Thyroid gland (tissue), 4 donors: Measurements from ENCODE around the gene POLE4. TPM values are rescaled to one million over a fixed set of nuclear protein-coding genes. Genes with fewer than 3 reads are reported as not detected.

ENCODE experiments used
- DNase-seq, 2 donors: peaks; one replicate each; pipeline ENCODE4 v3.0.0-alpha.2; 2019
- H3K27ac ChIP-seq, 3 donors: fragments of 200-600 bp; sonication (generic); 1 replicate in 2 of 3; 2 replicates in 1 of 3; pipeline ENCODE4 v1.5.1; 2016 to 2019; ENCODE audit warnings: mild to moderate bottlenecking in 1 of 3, moderate library complexity in 1 of 3
- H3K27me3 ChIP-seq: fragments of 200-600 bp; sonication (generic); one replicate; pipeline ENCODE4 v1.5.1; 2019
- H3K36me3 ChIP-seq, 2 donors: fragments of 200-600 bp; sonication (generic); one replicate each; pipeline ENCODE4 v1.5.1; 2016 to 2019
- H3K4me1 ChIP-seq, 2 donors: fragments of 200-600 bp; sonication (generic); one replicate each; pipeline ENCODE4 v1.5.1; 2017 to 2019
- H3K4me3 ChIP-seq, 3 donors: fragments of 200-600 bp; sonication (generic); replicated peaks in 1 of 3; 1 replicate in 2 of 3; 2 replicates in 1 of 3; pipeline ENCODE4 v1.5.1; 2016; ENCODE audit warnings: mild to moderate bottlenecking in 1 of 3
- H3K9me3 ChIP-seq: fragments of 200-600 bp; sonication (generic); one replicate; pipeline ENCODE4 v1.5.1; 2017
- CTCF ChIP-seq, 6 experiments: fragments of 200-600 bp in 3 of 6; fragments of 450-650 bp in 3 of 6; sonication (generic) in 3 of 6; IDR thresholded peaks; one replicate each; pipeline ENCODE4 v1.5.1; 2016 to 2019; ENCODE audit warnings: antibody characterized with exemption in 6 of 6, mild to moderate bottlenecking in 2 of 6, inconsistent platforms in 1 of 6, moderate library complexity in 1 of 6
- POLR2A ChIP-seq, 2 donors: fragments of 450-650 bp; IDR thresholded peaks; one replicate each; pipeline ENCODE4 v1.6.1; 2017; ENCODE audit warnings: antibody characterized with exemption in 2 of 2, mild to moderate bottlenecking in 2 of 2, moderate library complexity in 1 of 2
- WGBS, 2 donors: methylation state at CpG; one replicate each; pipeline ENCODE4 v1.1.5; 2017; 5-methylcytosine and 5-hydroxymethylcytosine counted together
- intact Hi-C: fragments of 100-400 bp; cut with DNase I; formaldehyde crosslinking; loops from one replicate; pipeline ENCODE4 v1.15.1; 2023
- total RNA-seq, 4 donors: library from RNA; depleted of rRNA; stranded (reverse); fragments of >200 nt; gene quantifications; one replicate each; pipeline ENCODE4 v1.2.3, GENCODE V29; 2016

The POLE4 gene
- total RNA-seq, 4 donors from 2014 or later, result 18.1 to 37.6 (median 26.6) TPM

DNA sequence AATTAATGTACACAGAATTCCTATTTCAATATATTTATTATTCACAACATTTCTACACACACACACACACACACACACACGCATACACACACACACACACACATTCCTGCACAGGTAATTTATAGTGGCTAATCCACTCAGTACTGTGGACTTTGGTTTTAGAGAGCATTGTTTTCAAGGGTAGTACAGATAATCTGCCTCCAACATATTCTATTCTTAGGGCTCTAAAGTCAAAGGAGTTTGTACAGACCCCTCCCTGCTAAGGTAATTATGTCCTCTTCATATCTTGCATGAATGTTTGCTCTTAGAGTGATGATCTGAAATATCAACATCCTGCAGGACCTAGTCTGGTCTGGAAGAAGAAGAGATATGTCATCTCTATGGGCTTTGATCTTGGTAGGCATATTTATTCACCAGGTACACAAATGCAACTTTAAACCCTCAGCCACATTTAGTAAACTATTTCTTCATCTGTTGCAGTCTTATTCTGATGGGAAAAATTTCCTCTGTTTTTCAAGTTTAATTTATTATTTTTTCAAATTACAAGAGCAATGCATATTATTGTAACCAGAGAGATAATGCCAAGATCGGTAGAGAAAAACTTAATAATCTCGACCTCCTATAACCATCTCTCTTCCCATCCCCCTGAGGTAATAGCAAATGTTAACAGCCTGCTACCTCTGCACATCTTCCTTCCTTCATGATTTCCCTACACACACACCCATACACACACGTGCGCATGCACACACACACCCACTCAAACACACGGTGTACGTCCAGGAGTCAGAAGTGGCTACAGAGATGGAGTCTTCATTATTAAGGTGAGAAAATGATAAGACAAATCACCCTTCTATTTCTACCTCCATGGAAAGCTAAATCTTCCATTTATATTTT lies 18.3 kb upstream of the POLE4 start:
- Histone ChIP-seq H3K9me3 (no peaks in the 10 kb centered on the region), H3K27me3 (no peaks in the 10 kb centered on the region), H3K36me3 (no peaks in the 10 kb centered on the region), H3K4me1 (no peaks in the 10 kb centered on the region), H3K4me3 (no peak overlapping the region), H3K27ac (no peak overlapping the region)
- no peak for DNase-seq
- 87 to 94% methylated on average over 7 of the region's 7 CpGs for WGBS, 2 donors
- intact Hi-C loops, result no loop called here
- TF ChIP-seq POLR2A (IDR thresholded peaks at IDR 0.05) (no peak), CTCF (IDR thresholded peaks at IDR 0.05) (no peak)

- Histone ChIP-seq H3K27ac (no peak overlapping the region), H3K27me3 (no peaks in the 10 kb centered on the region), H3K4me3 (no peak overlapping the region), H3K9me3 (no peaks in the 10 kb centered on the region), H3K4me1 (no peaks in the 10 kb centered on the region), H3K36me3 (no peaks in the 10 kb centered on the region)
- 77 to 86% methylated on average over 3 of the region's 3 CpGs for WGBS, 2 donors
- TF ChIP-seq CTCF (IDR thresholded peaks at IDR 0.05) (no peak), POLR2A (IDR thresholded peaks at IDR 0.05) (no peak)
- intact Hi-C loops, result no loop called here
- DNase-seq, result no peak
Observed at GRCh38 chr2:74941284-74941683, 17.2 kb upstream of the POLE4 start.

GRCh38 chr2:74942263-74942662 lies 16.2 kb upstream of the POLE4 start:
- intact Hi-C loops, result no loop called here
- no peak overlapping the region for H3K27ac ChIP-seq
- no peaks in the 10 kb centered on the region for H3K9me3 ChIP-seq
- H3K36me3 ChIP-seq, result no peaks in the 10 kb centered on the region
- WGBS, 2 donors, result 73 to 82% methylated on average over 5 of the region's 5 CpGs
- no peak overlapping the region for H3K4me3 ChIP-seq
- no peaks in the 10 kb centered on the region for H3K4me1 ChIP-seq
- TF ChIP-seq CTCF (IDR thresholded peaks at IDR 0.05), result no peak
- TF ChIP-seq POLR2A (IDR thresholded peaks at IDR 0.05), result no peak
- H3K27me3 ChIP-seq, result no peaks in the 10 kb centered on the region
- no peak for DNase-seq

GRCh38 chr2:74944987-74945787 lies 13.3 kb upstream of the POLE4 start:
- 85 to 97% methylated on average over 4 of the region's 4 CpGs for WGBS, 2 donors
- H3K9me3 ChIP-seq, result no peaks in the 10 kb centered on the region
- no peak overlapping the region for H3K27ac ChIP-seq
- DNase-seq, result no peak
- intact Hi-C loops, result no loop called here
- H3K36me3 ChIP-seq, result no peaks in the 10 kb centered on the region
- no peaks in the 10 kb centered on the region for H3K4me1 ChIP-seq
- H3K4me3 ChIP-seq, result no peak overlapping the region
- H3K27me3 ChIP-seq, result no peaks in the 10 kb centered on the region
- TF ChIP-seq CTCF (IDR thresholded peaks at IDR 0.05), result no peak
- no peak for TF ChIP-seq POLR2A (IDR thresholded peaks at IDR 0.05)
